HG03139 (cell line): Measurements from ENCODE around the gene PGAP6.
"Not testable (repeated sequence)": the region's sequence is repeated elsewhere in the genome, so short reads cannot be mapped to it uniquely, and the experiment has no call there.

ENCODE experiments used
- ATAC-seq: cut with Tn5 transposase; IDR thresholded peaks from one replicate; pipeline ENCODE4 v1.9.1; 2021; ENCODE audit not compliant: unreplicated experiment

PGAP6 gene, protein sequence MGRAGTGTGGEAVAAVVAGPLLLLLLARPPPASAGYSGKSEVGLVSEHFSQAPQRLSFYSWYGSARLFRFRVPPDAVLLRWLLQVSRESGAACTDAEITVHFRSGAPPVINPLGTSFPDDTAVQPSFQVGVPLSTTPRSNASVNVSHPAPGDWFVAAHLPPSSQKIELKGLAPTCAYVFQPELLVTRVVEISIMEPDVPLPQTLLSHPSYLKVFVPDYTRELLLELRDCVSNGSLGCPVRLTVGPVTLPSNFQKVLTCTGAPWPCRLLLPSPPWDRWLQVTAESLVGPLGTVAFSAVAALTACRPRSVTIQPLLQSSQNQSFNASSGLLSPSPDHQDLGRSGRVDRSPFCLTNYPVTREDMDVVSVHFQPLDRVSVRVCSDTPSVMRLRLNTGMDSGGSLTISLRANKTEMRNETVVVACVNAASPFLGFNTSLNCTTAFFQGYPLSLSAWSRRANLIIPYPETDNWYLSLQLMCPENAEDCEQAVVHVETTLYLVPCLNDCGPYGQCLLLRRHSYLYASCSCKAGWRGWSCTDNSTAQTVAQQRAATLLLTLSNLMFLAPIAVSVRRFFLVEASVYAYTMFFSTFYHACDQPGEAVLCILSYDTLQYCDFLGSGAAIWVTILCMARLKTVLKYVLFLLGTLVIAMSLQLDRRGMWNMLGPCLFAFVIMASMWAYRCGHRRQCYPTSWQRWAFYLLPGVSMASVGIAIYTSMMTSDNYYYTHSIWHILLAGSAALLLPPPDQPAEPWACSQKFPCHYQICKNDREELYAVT

GRCh38 chr16:381789-382717, at the start of gene PGAP6:
Gene PGAP6, minus strand, starts transcription at chr16:381978. Its CDS starts 157 bp downstream, at chr16:381821.
- ATAC-seq, result peak; percentile 55

DNA sequence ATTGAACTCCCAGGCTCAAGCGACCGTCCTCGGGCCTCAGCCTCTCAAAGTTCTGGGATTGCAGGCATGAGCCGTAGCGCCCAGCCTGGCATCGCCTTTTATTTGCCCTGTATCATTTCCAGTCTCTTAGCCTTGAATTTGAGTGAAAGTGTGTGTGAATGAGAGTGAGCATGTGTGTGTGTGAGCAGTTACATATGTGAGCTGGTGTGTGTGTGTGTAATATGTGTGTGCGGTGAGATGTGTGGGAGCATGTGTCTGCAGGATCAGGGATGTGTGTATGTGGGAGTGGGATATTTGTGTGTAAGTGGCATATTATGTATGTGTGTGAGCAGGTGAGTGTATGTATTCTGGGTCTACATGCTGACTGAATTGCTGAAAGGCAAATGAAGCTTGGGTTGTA, 49.1 kb upstream of the PGAP6 start:
- no peak for ATAC-seq

DNA sequence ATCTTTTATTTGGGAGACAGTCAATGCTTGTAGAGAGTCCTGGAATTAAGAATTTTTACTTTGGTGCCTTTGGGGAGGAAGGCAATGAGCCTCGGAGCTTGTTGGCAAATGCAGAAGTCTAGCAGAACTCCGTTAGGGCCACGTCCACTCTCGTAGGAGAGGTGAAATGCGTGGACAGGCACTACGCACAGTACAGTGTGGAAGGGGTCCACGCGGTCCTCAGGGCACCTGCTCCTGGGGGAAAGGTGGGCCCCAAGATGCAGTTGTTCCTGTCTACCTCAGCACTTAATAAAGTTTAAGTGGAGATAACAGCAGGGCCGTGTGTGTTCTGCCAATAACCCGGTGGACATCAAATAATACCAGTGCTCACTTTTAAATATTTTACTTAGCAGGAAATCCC, 45.5 kb upstream of the PGAP6 start:
- ATAC-seq, result no peak

DNA sequence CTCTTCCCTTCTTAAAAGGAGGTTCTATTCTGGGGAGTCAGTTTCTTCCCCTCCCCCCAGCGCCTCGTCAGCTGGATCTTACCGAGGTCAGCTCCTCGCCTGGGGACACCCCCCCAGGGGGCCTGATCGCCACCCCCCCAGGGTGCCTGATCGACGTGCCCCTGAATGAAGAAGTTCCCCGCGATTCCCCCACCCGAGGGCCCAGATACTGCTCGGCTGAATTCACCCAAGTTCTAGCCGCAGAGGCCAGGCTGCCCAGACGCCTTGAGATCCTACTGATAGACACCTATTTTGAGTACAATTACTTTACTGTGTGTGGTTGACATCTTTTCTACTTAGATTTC, 45.1 kb upstream of the PGAP6 start:
- ATAC-seq, result no peak

DNA sequence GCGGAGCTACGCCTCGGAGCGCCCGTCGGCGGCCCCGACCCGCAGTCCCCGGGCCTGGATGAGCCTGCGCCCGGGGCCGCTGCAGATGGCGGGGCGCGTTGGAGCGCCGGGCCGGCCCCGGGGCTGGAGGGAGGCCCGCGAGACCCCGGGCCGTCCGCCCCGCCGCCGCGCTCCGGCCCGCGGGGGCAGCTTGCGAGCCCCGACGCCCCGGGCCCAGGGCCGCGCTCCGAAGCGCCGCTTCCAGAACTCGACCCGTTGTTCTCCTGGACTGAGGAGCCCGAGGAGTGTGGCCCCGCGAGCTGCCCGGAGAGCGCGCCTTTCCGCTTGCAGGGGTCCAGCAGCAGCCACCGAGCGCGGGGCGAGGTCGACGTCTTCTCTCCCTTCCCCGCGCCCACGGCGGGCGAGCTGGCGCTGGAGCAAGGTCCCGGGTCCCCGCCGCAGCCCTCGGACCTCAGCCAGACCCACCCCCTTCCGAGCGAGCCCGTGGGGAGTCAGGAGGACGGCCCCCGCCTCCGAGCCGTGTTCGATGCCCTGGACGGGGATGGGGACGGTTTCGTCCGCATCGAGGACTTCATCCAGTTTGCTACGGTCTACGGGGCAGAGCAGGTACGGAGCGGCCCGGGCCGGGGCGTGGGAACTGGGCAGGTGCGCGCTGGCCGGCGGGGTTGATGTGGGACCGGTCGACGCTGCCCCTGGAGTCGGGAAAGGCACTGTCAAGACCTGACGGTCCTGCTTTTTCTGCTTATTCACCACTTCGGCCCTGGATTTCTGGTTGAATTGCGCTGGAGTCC, 44.5 kb upstream of the PGAP6 start:
- no peak for ATAC-seq

DNA sequence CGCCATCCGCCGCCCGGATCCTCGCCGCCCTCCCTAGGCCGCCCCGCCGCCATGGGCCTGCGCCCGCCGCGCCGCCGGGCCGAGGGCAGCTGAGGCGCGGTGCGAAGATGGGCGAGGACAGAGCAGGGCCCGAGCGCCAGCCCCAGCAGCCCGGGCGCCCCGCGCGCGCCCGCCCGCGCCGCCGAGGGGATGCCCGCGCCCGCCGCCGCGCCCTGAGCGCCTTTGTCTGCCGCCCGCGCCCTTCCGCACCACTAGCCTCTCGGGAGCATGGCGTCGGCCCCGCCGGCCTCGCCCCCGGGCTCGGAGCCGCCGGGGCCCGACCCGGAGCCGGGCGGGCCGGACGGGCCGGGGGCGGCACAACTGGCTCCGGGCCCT, 43.9 kb upstream of the PGAP6 start:
- ATAC-seq, result peak; percentile 26

DNA sequence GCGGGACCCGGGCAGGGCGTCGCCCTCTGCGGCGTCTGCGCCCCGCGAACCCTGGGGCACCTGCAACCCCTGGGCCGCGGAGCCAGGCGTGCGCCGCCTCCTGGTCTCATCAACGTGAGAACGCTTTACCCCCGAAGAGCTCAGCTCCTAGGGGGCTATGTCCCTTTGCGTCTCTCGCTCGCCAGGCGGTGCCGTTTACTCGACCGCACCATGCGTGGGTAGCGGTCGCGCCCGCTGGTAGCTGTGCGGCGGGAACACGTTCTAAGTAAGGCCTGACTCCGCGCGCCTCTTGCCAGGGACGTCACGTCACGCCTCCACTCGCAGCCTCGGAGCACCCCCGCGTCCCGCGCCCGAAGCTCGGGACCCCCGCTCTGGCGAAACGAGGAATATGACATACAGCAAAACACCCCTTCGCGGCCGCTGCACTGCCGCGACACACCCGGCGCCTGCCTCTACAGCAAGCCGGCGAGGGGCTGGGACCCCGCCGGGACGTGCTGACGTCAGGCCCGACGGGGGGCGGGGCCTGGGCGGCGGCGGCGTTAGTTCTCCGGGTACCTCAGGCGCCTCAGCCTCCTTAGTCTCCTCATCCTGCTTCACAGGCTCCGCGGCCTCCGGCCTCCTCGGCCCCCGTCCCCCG, 43.4 kb upstream of the PGAP6 start, which contains the start of gene RAB11FIP3:
Gene RAB11FIP3 (plus strand): TSS at position 568 of the 637 bp plus-strand sequence. CDS start 358 bp downstream, outside the sequence.
- ATAC-seq, result peak; percentile 79

DNA sequence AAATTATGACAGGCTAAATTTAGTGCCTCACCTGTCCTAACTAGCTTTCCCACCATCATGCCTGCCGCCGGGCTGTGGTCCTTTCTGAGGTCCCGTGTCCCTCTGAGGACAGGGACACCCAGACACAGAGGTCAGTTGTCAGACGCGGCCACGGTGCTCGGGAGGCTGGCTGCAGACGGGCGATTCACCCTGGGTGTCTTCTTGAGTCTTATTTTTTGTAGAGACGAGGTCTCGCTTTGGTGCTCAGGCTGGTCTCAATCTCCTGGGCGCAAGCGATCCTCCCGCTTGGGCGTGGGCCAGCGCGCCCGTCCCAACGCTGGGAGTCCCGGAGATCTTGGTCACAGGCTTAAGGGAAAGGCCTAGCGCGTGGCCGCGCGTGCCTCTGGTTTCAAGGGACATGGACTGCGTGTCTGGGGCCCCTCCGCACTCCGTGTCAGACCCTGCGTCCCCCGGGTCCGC, 42.9 kb upstream of the PGAP6 start:
- no peak for ATAC-seq

DNA sequence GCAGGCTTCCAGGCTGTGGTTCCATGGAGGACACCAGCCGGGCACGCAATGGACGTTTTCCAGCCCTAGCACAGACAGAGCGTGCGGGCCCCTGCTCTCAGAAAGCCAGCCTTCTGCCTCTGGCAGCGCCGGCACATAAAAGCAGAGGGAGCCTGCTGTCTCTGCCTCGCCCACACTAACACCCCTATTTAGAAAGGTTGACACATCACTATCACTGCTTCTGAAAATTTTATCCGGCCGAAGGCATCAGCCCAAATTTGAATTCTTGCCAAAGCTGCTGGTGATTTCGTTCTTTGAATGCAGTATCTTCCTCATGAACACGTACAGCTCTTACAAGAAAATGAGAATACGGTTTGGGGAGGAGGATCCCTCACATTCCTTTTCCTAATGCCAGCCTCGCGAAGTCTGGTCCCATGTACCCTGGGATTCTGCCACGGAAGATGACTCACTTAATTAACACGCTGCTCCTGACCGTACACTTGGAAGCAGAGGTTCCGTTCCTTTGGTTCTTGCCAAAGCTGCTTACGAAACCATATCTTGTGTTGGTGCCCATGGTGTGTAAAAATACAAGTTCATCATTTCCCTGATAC, 42.4 kb upstream of the PGAP6 start:
- ATAC-seq, result no peak

DNA sequence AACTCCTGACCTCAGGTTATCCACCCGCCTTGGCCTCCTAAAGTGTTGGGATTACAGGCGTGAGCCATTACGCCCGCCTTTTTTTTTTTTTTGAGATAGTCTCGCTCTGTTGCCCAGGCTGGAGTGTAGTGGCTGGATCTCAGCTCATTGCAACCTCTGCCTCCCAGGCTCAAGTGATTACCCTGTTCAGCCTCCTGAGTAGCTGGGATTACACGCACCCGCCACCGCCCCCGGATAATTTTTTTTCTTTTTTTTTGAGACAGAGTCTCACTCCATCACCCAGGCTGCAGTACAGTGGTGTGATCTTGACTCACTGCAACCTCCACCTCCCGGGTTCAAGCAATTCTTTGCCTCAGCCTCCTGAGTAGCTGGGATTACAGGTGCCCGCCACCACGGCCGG, 40.4 kb upstream of the PGAP6 start:
- not testable (repeated sequence) for ATAC-seq

DNA sequence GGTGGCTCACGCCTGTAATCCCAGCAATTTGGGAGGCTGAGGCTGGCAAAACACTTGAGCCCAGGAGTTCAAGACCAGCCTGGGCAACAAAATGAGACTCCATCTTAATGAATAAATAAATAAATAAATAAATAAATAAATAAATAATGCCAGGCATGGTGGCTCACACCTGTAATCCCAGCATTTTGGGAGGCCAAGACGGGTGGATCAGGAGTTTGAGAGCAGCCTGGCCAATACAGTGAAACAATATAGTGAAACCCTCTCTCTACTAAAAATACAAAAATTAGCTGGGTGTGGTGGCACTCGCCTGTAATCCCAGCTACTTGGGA, 33.4 kb upstream of the PGAP6 start:
- ATAC-seq, result not testable (repeated sequence)

DNA sequence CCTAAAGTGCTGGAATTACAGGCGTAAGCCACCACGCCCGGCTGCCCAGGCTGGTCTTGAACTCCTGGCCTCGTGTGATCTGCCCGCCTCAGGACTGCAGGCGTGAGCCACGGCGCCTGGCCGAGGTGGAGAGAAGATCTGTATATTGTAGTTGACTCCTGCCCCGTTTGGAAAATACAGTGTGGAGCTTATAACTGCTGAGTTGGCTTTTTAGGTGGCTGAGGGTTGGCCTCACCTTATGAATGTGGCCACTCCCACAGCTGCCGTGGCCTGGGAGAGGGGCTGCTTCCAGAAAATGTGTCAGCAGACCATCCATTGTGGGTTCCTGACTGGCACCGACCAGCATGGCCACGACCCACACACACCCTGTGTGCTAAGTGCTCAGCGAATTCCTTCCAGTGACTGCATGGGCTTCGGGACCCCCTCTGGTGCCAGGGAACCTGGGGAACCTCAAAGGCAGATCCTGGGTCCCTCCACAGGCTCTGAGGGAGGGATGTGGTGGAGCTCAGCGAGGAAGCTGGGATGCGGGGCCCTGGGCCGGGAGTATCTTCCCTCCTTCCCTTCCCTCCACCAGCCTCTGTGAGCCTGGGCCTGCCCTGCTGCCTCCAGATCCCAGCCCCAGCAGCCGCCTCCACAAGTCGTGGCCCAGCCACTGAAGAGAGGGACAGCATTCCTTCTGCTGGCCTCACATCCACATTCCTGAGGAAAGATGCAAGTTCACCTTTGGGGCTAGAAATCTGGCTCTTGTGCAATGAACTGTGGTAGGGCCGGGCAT, 32.8 kb upstream of the PGAP6 start:
- no peak for ATAC-seq

DNA sequence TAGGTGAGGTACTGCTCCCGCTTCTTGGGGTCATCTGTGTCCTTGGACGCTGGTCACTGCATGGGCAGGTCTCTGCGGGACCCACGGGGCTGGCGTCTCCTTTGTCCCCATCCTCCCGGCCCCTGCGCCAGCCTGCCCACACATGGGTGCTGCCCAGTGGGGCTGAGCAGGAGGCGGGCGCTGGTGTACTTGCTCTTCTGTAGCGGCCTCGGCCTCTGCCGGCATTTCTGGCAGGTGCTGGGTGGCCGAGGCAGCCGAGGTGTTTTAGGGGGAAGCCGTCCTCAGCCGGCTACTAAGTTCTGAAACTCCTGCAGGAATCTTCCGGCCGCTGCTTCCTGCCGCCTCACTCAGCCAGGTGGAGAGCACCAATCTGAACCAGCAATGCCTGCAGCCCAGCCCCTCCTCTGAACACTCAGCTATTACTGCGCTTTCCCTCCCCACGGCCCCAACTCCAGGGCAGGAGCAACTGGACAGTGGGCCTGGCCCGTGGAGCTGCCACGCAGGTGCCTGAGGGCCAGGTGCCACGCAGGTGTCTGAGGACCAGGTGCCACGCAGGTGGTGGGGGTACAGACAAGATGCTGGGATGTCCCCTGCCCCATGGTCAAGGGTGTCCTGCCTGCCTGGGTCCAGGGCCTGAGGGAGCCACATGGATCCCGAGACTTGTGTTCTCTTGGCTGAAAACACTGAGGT, 29.9 kb upstream of the PGAP6 start:
- no peak for ATAC-seq

- no peak for ATAC-seq
These were observed 28.9 kb upstream of the PGAP6 start for GRCh38 chr16:410516-411178.

DNA sequence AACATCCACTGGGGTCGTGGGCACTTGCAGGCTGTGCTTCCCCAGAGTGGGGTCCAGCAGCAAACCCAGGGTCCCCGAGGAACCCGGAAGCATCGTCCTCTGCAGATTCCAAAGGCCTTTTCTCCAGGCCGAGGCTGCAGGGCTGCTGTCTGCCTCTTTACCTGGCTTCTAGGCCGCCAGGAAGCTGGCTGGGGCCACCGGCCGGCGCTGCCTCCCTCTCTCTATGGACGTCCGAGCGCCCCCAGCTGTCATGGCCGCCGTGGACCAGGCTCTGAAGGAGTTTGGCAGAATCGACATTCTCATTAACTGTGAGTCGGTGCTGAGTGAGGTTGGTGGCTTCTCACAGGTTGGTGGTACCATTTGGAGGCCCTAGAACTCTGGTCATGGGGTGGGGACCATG, 25.5 kb upstream of the PGAP6 start:
- ATAC-seq, result no peak

- no peak for ATAC-seq
These were observed 24.0 kb upstream of the PGAP6 start for GRCh38 chr16:405548-406506.
